Measurements from ENCODE around the gene STUB1. TPM values are rescaled to one million over a fixed set of nuclear protein-coding genes. Genes with fewer than 3 reads are reported as not detected.
A peak's percentile ranks its signal among the peaks of the same experiment; 100 is the strongest.

The STUB1 gene
- total and polyA plus RNA-seq, 5 donors from 2014 or later, result 63.2 to 142 (median 129) TPM

DNA sequence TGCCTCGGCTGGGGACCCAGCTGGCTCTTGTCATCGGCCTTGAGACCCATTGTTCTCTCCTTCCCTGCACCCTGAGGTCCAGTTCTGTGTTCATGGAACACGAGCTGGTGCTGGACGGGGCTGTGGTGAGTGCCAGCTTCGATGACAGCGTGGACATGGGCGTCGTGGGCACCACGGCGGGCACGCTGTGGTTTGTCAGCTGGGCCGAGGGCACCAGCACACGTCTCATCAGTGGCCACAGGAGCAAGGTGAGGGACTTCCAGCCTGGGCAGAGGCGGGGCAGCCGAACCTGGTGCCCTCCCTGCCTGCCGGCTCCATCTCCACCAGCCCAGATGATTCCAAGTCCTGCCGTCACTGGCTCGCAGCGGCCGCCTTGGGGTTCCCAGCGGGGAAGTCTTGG is 17.6 kb upstream of the STUB1 start:
- Histone ChIP-seq H3K27me3 (ENCODE audit: control insufficient read depth, insufficient read depth, low read length) (no peaks in the 10 kb centered on the region), H3K36me3 (ENCODE audit: control insufficient read depth, insufficient read depth, low read length) (no peaks in the 10 kb centered on the region), H3K4me3 (ENCODE audit: low read depth, low read length) (no peak overlapping the region), H3K27ac (ENCODE audit: insufficient read depth, low read length, poor library complexity, severe bottlenecking) (no peak overlapping the region), H3K9me3 (ENCODE audit: control insufficient read depth in 2 of 2, low read length in 2 of 2) (no peaks in the 10 kb centered on the region), H3K4me1 (ENCODE audit: control insufficient read depth, insufficient read depth, low read length, poor library complexity, severe bottlenecking) (peaks cover 15% of the 10 kb centered on the region)
- Mint-ChIP-seq H3K9me3 (no peaks in the 10 kb centered on the region), H3K27me3 (no peaks in the 10 kb centered on the region), H3K4me1 (peaks cover 0 to 9% (median 1%) of the 10 kb centered on the region in 4 donors), H3K27ac (no peak overlapping the region), H3K36me3 (no peaks in the 10 kb centered on the region), H3K4me3 (no peak overlapping the region)
- ATAC-seq (ENCODE audit: low read depth in 2 of 2) (no peak), DNase-seq (no peak)

DNA sequence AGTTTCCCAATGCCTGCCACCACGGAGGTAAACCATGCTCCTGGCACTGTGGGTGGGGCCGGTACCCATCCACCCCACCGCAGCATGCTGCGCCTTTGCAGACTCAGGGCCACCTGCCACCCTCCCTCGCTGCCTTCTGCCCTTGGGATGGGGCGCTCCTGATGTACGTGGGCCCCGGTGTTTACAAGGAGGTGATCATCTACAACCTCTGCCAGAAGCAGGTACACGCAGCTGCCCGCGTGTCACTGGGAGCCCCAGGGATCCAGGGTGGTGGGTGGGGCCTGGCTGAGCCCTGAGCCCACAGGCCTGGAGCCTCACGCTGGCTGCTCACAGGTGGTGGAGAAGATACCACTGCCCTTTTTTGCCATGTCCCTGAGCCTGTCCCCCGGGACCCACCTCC is 13.6 kb upstream of the STUB1 start:
- DNase-seq (no peak), ATAC-seq (ENCODE audit: low read depth in 2 of 2) (no peak)
- no peak overlapping the region for H3K27ac ChIP-seq (ENCODE audit: insufficient read depth, low read length, poor library complexity, severe bottlenecking)

DNA sequence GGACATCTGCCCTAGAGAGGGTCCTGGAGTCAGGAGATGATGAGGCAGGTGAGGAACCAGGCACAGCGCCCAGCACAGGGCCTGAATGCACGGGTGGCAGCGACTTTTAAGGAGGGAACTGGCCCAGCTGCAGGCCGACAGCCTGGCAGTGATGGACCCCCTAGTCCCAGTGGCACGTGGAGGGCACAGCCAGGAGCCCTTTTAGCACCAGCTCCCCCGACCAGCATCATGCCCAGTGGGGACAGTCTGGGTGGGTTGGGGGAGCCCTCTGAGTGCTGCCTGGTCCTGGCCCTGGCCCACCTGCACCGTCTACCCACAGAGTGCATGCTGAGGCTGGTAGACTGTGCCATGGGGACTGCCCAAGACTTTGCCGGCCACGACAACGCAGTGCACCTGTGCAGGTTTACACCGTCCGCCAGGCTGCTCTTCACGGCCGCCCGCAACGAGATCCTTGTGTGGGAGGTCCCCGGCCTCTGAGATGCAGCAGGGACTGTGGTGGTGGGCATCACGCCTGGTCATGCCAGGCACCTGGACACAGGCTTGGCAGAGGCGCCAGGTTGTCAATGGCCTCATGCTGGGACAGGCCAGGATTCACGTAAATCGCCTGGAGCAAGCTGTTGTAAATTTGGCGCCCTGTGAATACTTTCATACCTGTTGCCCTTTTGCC is 13.0 kb upstream of the STUB1 start:
- Mint-ChIP-seq H3K27me3 (no peaks in the 10 kb centered on the region), H3K4me3 (peak overlapping the region; percentile 78 to 89 (median 84)), H3K36me3 (no peaks in the 10 kb centered on the region), H3K27ac (peak overlapping the region; percentile 74 to 87 (median 79)), H3K4me1 (peaks cover 0 to 15% (median 2%) of the 10 kb centered on the region in 4 donors), H3K9me3 (no peaks in the 10 kb centered on the region)
- H3K9me3 ChIP-seq (ENCODE audit: control insufficient read depth in 2 of 2, low read length in 2 of 2), result no peaks in the 10 kb centered on the region
- peak overlapping the region; percentile 75 for H3K27ac ChIP-seq (ENCODE audit: insufficient read depth, low read length, poor library complexity, severe bottlenecking)
- H3K4me3 ChIP-seq (ENCODE audit: low read depth, low read length), result peak overlapping the region; percentile 64
- peaks cover 12% of the 10 kb centered on the region for H3K36me3 ChIP-seq (ENCODE audit: control insufficient read depth, insufficient read depth, low read length)
- no peaks in the 10 kb centered on the region for H3K27me3 ChIP-seq (ENCODE audit: control insufficient read depth, insufficient read depth, low read length)
- H3K4me1 ChIP-seq (ENCODE audit: control insufficient read depth, insufficient read depth, low read length, poor library complexity, severe bottlenecking), result peaks cover 25% of the 10 kb centered on the region
- DNase-seq, result no peak
- ATAC-seq (ENCODE audit: low read depth in 2 of 2), result no peak

More for the DNA sequence above, 13.6 kb upstream of the STUB1 start:
- Mint-ChIP-seq H3K27me3 (no peaks in the 10 kb centered on the region), H3K27ac (no peak overlapping the region), H3K36me3 (no peaks in the 10 kb centered on the region), H3K4me3 (no peak overlapping the region), H3K9me3 (no peaks in the 10 kb centered on the region), H3K4me1 (peaks cover 0 to 15% (median 2%) of the 10 kb centered on the region in 4 donors)
- no peak overlapping the region for H3K4me3 ChIP-seq (ENCODE audit: low read depth, low read length)
- peaks cover 8% of the 10 kb centered on the region for H3K36me3 ChIP-seq (ENCODE audit: control insufficient read depth, insufficient read depth, low read length)
- no peaks in the 10 kb centered on the region for H3K9me3 ChIP-seq (ENCODE audit: control insufficient read depth in 2 of 2, low read length in 2 of 2)
- H3K27me3 ChIP-seq (ENCODE audit: control insufficient read depth, insufficient read depth, low read length), result no peaks in the 10 kb centered on the region
- peaks cover 25% of the 10 kb centered on the region for H3K4me1 ChIP-seq (ENCODE audit: control insufficient read depth, insufficient read depth, low read length, poor library complexity, severe bottlenecking)

DNA sequence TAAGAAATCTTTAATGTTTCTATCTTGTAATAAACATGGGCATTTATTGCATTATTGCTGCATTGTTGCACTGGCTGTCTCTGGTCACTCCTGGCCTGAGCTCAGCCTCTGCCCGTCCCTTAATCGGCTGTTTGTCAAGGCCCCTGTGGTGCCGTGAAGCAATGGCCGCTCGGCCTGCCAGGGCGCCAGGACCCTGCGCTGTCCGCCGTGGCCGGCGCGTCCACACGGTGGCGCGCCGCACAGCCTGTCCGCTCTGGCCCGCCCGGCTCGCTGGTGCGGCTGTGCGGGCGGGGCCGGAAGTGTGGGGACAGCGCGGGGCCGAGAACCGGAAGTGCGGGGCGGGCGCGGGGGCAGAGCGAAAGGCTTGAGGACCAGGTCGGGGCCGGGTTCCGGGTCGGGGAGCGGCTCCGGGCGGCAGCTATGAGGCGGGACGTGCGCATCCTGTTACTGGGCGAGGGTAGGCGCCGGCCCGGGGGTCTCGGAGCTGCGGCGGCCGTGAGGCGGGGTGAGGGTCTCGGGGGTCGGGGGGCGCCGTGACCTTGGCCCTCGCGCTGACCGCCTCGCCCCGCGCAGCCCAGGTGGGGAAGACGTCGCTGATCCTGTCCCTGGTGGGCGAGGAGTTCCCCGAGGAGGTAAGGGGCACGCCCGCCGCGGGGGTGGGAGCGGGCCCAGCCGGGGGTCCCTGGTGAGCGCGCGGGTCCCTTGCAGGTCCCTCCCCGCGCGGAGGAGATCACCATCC is 12.3 kb upstream of the STUB1 start, which contains the start of gene RHOT2:
TSS of gene RHOT2 (plus strand) at position 353 of the 739 bp plus-strand sequence. CDS start at position 421, 68 bp downstream.
- Mint-ChIP-seq H3K9me3 (no peaks in the 10 kb centered on the region), H3K4me3 (peak within 1 kb of the TSS; percentile 78 to 91 (median 84)), H3K36me3 (no peaks in the 10 kb centered on the region), H3K27me3 (no peaks in the 10 kb centered on the region), H3K27ac (peak within 1 kb of the TSS; percentile 74 to 87 (median 79)), H3K4me1 (peaks cover 0 to 14% (median 2%) of the 10 kb centered on the region in 4 donors)
- DNase-seq (peak; percentile 86 to 96 (median 93)), ATAC-seq (ENCODE audit: low read depth in 2 of 2) (peak; percentile 96 to 98)
- peaks cover 16% of the 10 kb centered on the region for H3K36me3 ChIP-seq (ENCODE audit: control insufficient read depth, insufficient read depth, low read length)
- peak within 1 kb of the TSS; percentile 75 for H3K27ac ChIP-seq (ENCODE audit: insufficient read depth, low read length, poor library complexity, severe bottlenecking)
- no peaks in the 10 kb centered on the region for H3K27me3 ChIP-seq (ENCODE audit: control insufficient read depth, insufficient read depth, low read length)
- peak within 1 kb of the TSS; percentile 64 for H3K4me3 ChIP-seq (ENCODE audit: low read depth, low read length)
- no peaks in the 10 kb centered on the region for H3K9me3 ChIP-seq (ENCODE audit: control insufficient read depth in 2 of 2, low read length in 2 of 2)
- peaks cover 25% of the 10 kb centered on the region for H3K4me1 ChIP-seq (ENCODE audit: control insufficient read depth, insufficient read depth, low read length, poor library complexity, severe bottlenecking)

DNA sequence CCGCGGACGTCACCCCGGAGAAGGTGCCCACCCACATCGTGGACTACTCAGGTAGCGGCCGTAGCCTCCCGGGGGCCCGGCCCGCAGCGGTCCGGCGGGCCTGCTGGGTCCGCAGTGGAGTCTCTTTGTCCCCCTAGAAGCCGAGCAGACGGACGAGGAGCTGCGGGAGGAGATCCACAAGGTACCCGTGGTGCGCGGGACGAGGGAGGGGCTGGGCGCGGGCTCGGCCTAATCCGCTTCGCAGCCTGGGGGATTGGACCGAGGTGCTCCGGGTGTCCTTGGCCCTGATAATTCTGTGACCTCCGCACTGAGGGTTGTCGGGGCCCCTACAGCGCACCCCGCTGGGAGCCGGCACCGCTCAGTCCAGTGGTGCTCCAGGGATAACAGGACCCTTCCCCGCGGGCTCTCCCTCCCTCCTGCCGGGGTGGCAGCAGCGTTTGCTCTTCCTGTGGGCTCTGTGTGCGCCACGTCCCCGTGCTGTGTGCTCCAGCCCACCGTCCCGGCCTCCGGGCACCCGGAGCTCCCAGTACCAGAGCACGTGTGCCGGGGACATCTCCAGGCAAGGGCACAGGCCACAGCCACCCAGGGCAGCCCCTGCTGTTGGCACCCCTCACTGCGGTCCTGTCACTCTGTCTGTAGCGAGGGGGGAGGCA is 11.6 kb upstream of the STUB1 start:
- Histone ChIP-seq H3K27ac (ENCODE audit: insufficient read depth, low read length, poor library complexity, severe bottlenecking) (peak overlapping the region; percentile 75), H3K4me1 (ENCODE audit: control insufficient read depth, insufficient read depth, low read length, poor library complexity, severe bottlenecking) (peaks cover 25% of the 10 kb centered on the region), H3K36me3 (ENCODE audit: control insufficient read depth, insufficient read depth, low read length) (peaks cover 17% of the 10 kb centered on the region), H3K4me3 (ENCODE audit: low read depth, low read length) (no peak overlapping the region), H3K27me3 (ENCODE audit: control insufficient read depth, insufficient read depth, low read length) (no peaks in the 10 kb centered on the region), H3K9me3 (ENCODE audit: control insufficient read depth in 2 of 2, low read length in 2 of 2) (no peaks in the 10 kb centered on the region)
- no peaks in the 10 kb centered on the region for H3K27me3 Mint-ChIP-seq
- peak overlapping the region in 1 of 3 donors; percentile 67 for H3K27ac Mint-ChIP-seq
- H3K4me1 Mint-ChIP-seq, result peaks cover 0 to 12% (median 2%) of the 10 kb centered on the region in 4 donors
- no peaks in the 10 kb centered on the region for H3K9me3 Mint-ChIP-seq
- H3K4me3 Mint-ChIP-seq, result peak overlapping the region in 3 of 4 donors; percentile 75 to 91 (median 78)
- ATAC-seq (ENCODE audit: low read depth in 2 of 2), result no peak
- no peaks in the 10 kb centered on the region for H3K36me3 Mint-ChIP-seq
- no peak for DNase-seq

DNA sequence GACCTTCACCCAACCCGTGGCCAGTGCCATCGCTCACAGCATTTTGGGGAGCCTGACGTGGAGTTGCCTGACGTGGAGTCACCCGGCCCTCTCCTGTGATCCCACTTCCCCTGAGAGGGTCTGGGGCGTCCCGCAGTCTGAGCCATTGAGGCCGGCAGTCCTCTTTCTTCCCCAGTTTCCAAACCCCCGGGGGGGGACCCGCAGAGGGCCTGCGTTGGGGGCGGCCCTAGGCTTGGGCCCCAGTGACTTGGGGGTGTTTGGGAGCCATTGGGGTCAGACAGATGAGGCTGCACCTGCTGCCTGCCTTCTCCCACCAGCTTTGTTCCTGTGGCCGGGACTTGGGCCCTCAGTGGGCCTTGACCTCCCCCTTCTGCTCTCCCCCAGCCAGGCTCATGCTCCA is 10.5 kb upstream of the STUB1 start:
- H3K9me3 ChIP-seq (ENCODE audit: control insufficient read depth in 2 of 2, low read length in 2 of 2), result no peaks in the 10 kb centered on the region
- Mint-ChIP-seq H3K27me3 (no peaks in the 10 kb centered on the region), H3K4me1 (peaks cover 0 to 13% (median 2%) of the 10 kb centered on the region in 4 donors), H3K27ac (peak overlapping the region in 1 of 3 donors; percentile 65), H3K9me3 (no peaks in the 10 kb centered on the region), H3K4me3 (peak overlapping the region; percentile 38 to 75 (median 60)), H3K36me3 (no peaks in the 10 kb centered on the region)
- ATAC-seq (ENCODE audit: low read depth in 2 of 2) (no peak), DNase-seq (no peak)
- peaks cover 17% of the 10 kb centered on the region for H3K36me3 ChIP-seq (ENCODE audit: control insufficient read depth, insufficient read depth, low read length)
- H3K4me3 ChIP-seq (ENCODE audit: low read depth, low read length), result no peak overlapping the region
- no peak overlapping the region for H3K27ac ChIP-seq (ENCODE audit: insufficient read depth, low read length, poor library complexity, severe bottlenecking)
- peaks cover 26% of the 10 kb centered on the region for H3K4me1 ChIP-seq (ENCODE audit: control insufficient read depth, insufficient read depth, low read length, poor library complexity, severe bottlenecking)
- no peaks in the 10 kb centered on the region for H3K27me3 ChIP-seq (ENCODE audit: control insufficient read depth, insufficient read depth, low read length)

DNA sequence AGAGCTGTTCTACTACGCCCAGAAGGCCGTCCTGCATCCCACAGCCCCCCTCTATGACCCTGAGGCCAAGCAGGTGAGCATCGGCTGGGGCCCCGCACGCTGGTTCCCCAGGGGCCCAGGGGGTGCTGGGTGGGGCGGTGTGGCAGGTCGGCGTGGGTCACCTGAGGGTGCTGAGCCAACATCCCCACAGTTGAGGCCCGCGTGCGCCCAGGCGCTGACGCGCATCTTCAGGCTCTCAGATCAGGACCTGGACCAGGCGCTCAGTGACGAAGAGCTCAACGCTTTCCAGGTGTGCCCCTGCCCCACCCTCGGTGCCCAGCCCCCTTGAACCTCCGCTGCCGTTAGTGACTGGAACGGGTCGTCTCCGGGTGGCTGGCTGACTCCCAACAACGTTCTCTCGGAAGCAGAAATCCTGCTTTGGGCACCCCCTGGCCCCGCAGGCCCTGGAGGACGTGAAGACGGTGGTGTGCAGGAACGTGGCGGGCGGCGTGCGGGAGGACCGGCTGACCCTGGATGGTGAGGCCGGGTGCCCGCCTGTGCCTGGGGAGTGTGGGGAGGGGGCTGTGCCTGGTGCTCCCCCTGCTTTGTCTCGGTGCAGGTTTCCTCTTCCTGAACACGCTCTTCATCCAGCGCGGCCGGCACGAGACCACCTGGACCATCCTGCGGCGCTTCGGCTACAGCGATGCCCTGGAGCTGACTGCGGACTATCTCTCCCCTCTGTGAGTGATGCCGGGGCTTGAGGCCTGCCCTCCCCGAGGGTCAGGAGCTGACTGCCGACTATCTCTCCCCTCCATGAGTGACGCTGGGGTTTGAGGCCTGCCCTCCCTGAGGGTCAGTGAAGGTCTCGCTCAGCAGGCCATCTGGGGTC is 9.5 kb upstream of the STUB1 start:
- H3K27me3 Mint-ChIP-seq, result no peaks in the 10 kb centered on the region
- Histone ChIP-seq H3K27ac (ENCODE audit: insufficient read depth, low read length, poor library complexity, severe bottlenecking) (no peak overlapping the region), H3K4me1 (ENCODE audit: control insufficient read depth, insufficient read depth, low read length, poor library complexity, severe bottlenecking) (peaks cover 36% of the 10 kb centered on the region), H3K4me3 (ENCODE audit: low read depth, low read length) (no peak overlapping the region), H3K27me3 (ENCODE audit: control insufficient read depth, insufficient read depth, low read length) (no peaks in the 10 kb centered on the region), H3K9me3 (ENCODE audit: control insufficient read depth in 2 of 2, low read length in 2 of 2) (no peaks in the 10 kb centered on the region), H3K36me3 (ENCODE audit: control insufficient read depth, insufficient read depth, low read length) (peaks cover 17% of the 10 kb centered on the region)
- H3K9me3 Mint-ChIP-seq, result no peaks in the 10 kb centered on the region
- DNase-seq (no peak), ATAC-seq (ENCODE audit: low read depth in 2 of 2) (no peak)
- H3K4me1 Mint-ChIP-seq, result peaks cover 0 to 20% (median 2%) of the 10 kb centered on the region in 4 donors
- no peaks in the 10 kb centered on the region for H3K36me3 Mint-ChIP-seq
- H3K27ac Mint-ChIP-seq, result no peak overlapping the region
- peak overlapping the region in 3 of 4 donors; percentile 66 to 71 (median 67) for H3K4me3 Mint-ChIP-seq

Measured in CD4-positive, CD25-positive, alpha-beta regulatory T cell (primary cell).